GM12891 (cell line): ENCODE measurements around the gene PIK3R3.

ENCODE experiments used
- POLR2A ChIP-seq: IDR thresholded peaks from 2 replicates; pipeline ENCODE4 v1.6.1; 2011; ENCODE audit warnings: low read depth, low read length, control low read depth
- POLR2AphosphoS5 ChIP-seq: IDR thresholded peaks from 2 replicates; pipeline ENCODE4 v1.6.1; 2011; ENCODE audit warnings: low read depth, low read length, control low read depth
- POU2F2 ChIP-seq: IDR thresholded peaks from 2 replicates; pipeline ENCODE4 v1.6.1; 2011; ENCODE audit warnings: low read depth, mild to moderate bottlenecking, control low read depth, low read length, moderate library complexity
- TAF1 ChIP-seq: IDR thresholded peaks from 2 replicates; pipeline ENCODE4 v1.6.1; 2011; ENCODE audit warnings: low read depth, low read length, control low read depth

GRCh38 chr1:46173361-46173856 is 41.0 kb upstream of the PIK3R3 start:
- TF ChIP-seq POLR2A: no peak
- TF ChIP-seq TAF1: no peak
- TF ChIP-seq POLR2AphosphoS5: no peak
- no peak for TF ChIP-seq POU2F2
